HepG2 (cell line): ENCODE measurements around the gene HNRNPC. TPM values are rescaled to one million over a fixed set of nuclear protein-coding genes. Genes with fewer than 3 reads are reported as not detected.

ENCODE experiments used
- AGO2 ChIP-seq: fragments of 200-400 bp; formaldehyde crosslinking; optimal IDR thresholded peaks from 2 replicates; pipeline ENCODE3; 2017; ENCODE audit warnings: mild to moderate bottlenecking, low read depth, low read length, moderate library complexity
- ATAD3A ChIP-seq: sonication (generic); formaldehyde crosslinking; IDR thresholded peaks from 2 replicates; pipeline ENCODE4 v1.4.0; 2020; ENCODE audit warnings: missing genetic modification reagents
- CBX2 ChIP-seq, 2 experiments: fragments of 200-600 bp in 1 of 2; sonication (generic); formaldehyde crosslinking in 1 of 2; IDR thresholded peaks; 2 replicates each; pipeline versions ENCODE4 v1.7.0 to v1.8.1; 2018 to 2022; ENCODE audit warnings: low read depth in 2 of 2, low read length in 1 of 2, mild to moderate bottlenecking in 1 of 2, missing genetic modification reagents in 1 of 2
- DNMT3B ChIP-seq: conservative IDR thresholded peaks from 2 replicates; pipeline ENCODE4 v1.6.1; 2016; ENCODE audit warnings: missing biosample characterization, control low read depth
- ELF3 ChIP-seq: IDR thresholded peaks from 2 replicates; pipeline ENCODE4 v1.6.1; 2016; ENCODE audit warnings: missing genetic modification reagents, missing compliant biosample characterization
- FOXC1 ChIP-seq: sonication (generic); formaldehyde crosslinking; IDR thresholded peaks from 2 replicates; pipeline ENCODE4 v1.8.0; 2022; ENCODE audit warnings: mild to moderate bottlenecking, missing genetic modification reagents, borderline replicate concordance
- GATAD1 ChIP-seq: IDR thresholded peaks from 2 replicates; pipeline ENCODE4 v1.6.1; 2016; ENCODE audit warnings: missing genetic modification reagents, missing compliant biosample characterization
- GTF3A ChIP-seq: sonication (generic); formaldehyde crosslinking; conservative IDR thresholded peaks from 2 replicates; pipeline ENCODE4 v1.4.0; 2020; ENCODE audit warnings: mild to moderate bottlenecking, missing genetic modification reagents
- HNF4G ChIP-seq, 2 experiments: sonication (generic) in 1 of 2; formaldehyde crosslinking in 1 of 2; IDR thresholded peaks; 2 replicates each; pipeline versions ENCODE4 v1.4.0 to v1.6.1; 2011 to 2020; ENCODE audit warnings: borderline replicate concordance in 2 of 2, low read depth in 2 of 2, mild to moderate bottlenecking in 2 of 2, low read length in 1 of 2, missing genetic modification reagents in 1 of 2, moderate library complexity in 1 of 2
- MTA3 ChIP-seq: sonication (generic); formaldehyde crosslinking; IDR thresholded peaks from 2 replicates; pipeline ENCODE4 v1.4.0; 2020; ENCODE audit warnings: missing genetic modification reagents
- NFIC ChIP-seq: IDR thresholded peaks from 2 replicates; pipeline ENCODE4 v1.6.1; 2012; ENCODE audit warnings: mild to moderate bottlenecking, low read length, inconsistent platforms
- PAWR ChIP-seq: sonication (generic); formaldehyde crosslinking; IDR thresholded peaks from 2 replicates; pipeline ENCODE4 v1.4.0; 2020; ENCODE audit warnings: missing genetic modification reagents, mild to moderate bottlenecking, borderline replicate concordance
- POLR2AphosphoS5 ChIP-seq: IDR thresholded peaks from 2 replicates; pipeline ENCODE4 v1.6.1; 2012; ENCODE audit warnings: low read depth, low read length
- RELA ChIP-seq: sonication (generic); formaldehyde crosslinking; IDR thresholded peaks from 2 replicates; pipeline ENCODE4 v1.4.0; 2020; ENCODE audit warnings: missing genetic modification reagents
- SMARCE1 ChIP-seq: fragments of 450-650 bp; IDR thresholded peaks from 2 replicates; pipeline ENCODE4 v1.6.1; 2017; ENCODE audit warnings: borderline replicate concordance
- SOX6 ChIP-seq, 2 experiments: fragments of 450-650 bp in 1 of 2; sonication (generic) in 1 of 2; formaldehyde crosslinking in 1 of 2; IDR thresholded peaks; 2 replicates each; pipeline versions ENCODE4 v1.4.0 to v1.6.1; 2017 to 2020; ENCODE audit warnings: antibody characterized with exemption in 1 of 2, mild to moderate bottlenecking in 1 of 2, missing genetic modification reagents in 1 of 2
- TBX3 ChIP-seq: fragments of 450-650 bp; IDR thresholded peaks from 2 replicates; pipeline ENCODE4 v1.6.1; 2017; ENCODE audit warnings: antibody characterized with exemption, mild to moderate bottlenecking, inconsistent platforms, borderline replicate concordance
- TMF1 ChIP-seq: sonication (generic); formaldehyde crosslinking; IDR thresholded peaks from 2 replicates; pipeline ENCODE4 v1.8.1; 2022; ENCODE audit warnings: low read depth, missing genetic modification reagents
- U2AF2 ChIP-seq: fragments of 200-400 bp; formaldehyde crosslinking; IDR thresholded peaks from 2 replicates; pipeline ENCODE4 v1.6.1; 2017; ENCODE audit warnings: low read depth, mild to moderate bottlenecking, low read length
- ZNF567 ChIP-seq: sonication (generic); formaldehyde crosslinking; IDR thresholded peaks from 2 replicates; pipeline ENCODE4 v1.8.1; 2023; ENCODE audit warnings: mild to moderate bottlenecking, missing genetic modification reagents, borderline replicate concordance
- ZSCAN9 ChIP-seq: IDR thresholded peaks from 2 replicates; pipeline ENCODE4 v1.6.1; 2016; ENCODE audit warnings: borderline replicate concordance
- polyA plus RNA-seq, 8 experiments: library from polyadenylated mRNA; depleted of rRNA in 3 of 8; stranded (reverse) in 7 of 8; unstranded in 1 of 8; fragments of >200 nt; fragmentation: Illumina TruSeq in 4 of 8; extraction: Trizol in 4 of 8; gene quantifications; 2 replicates each; pipeline versions ENCODE4 v1.2.1 to v1.2.3, GENCODE V29; 2011 to 2016; ENCODE audit warnings: low read depth in 4 of 8, missing spikeins in 1 of 8, mixed read lengths in 1 of 8; ENCODE audit not compliant: insufficient read depth in 1 of 8
- total RNA-seq, 5 experiments: library from RNA; depleted of rRNA; stranded (reverse); fragments of >200 nt; fragmentation: Illumina TruSeq; extraction: Trizol; gene quantifications; 2 replicates each; pipeline ENCODE4 v1.2.3, GENCODE V29; 2016; ENCODE audit warnings: low read depth in 1 of 5

The HNRNPC gene
- total and polyA plus RNA-seq, 2 of the 13 experiments (the other 11 are each of a cell fraction or from before 2014, with no cell fraction given) = 628 to 1,099 TPM

DNA sequence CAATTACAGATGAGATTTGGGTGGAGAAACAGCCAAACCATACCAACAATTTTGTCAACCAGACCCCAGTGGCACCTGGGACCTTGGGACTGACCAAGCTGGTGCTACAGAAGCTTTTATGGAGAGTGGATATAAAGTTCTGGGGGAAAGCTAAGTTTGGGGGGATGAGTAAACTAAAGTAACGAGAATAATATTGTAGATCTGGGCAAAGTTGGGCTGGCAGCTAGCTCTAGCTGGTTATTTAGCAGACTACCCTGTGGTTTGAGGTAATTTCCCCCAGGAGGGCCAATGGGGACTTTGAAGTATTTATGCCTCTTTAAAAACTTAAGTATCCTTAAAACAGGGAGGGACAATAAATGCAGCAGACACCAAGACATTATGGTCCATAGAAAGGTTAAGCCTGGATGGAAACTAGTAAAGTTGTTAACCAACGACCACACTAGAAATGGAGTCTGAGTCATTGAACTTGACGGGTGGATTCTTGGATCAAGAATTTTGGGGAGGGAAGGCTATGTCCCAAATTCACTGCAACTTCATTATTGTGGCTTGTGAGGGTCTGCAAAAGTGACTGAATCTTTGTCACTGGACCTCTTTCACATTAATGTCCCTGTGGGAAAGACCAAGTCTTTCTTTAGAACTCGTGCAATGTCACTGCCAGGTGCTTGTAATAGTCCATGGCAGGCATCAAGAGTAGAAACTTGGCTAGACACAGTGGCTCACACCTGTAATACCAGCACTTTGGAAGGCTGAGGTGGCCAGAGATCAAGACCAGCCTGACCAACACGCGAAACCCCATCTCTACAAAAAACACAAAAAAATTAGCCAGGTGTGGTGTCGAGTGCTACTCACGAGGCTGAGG lies 64.8 kb downstream of the HNRNPC start (continued):
- TF ChIP-seq AGO2 (peak; percentile 67), RELA (CRISPR knock-in tag) (0 out of 2 replicates have a peak, but pooled peaks have one; percentile 47), ATAD3A (CRISPR knock-in tag) (no peak), SOX6 (IDR thresholded peaks at IDR 0.05) (no peak), SOX6 (CRISPR knock-in tag; IDR thresholded peaks at IDR 0.05) (no peak), MTA3 (CRISPR knock-in tag) (no peak), ZSCAN9 (CRISPR knock-in tag) (no peak), POLR2AphosphoS5 (peak; percentile 43), CBX2 (IDR thresholded peaks at IDR 0.05; ENCODE audit: low read depth, low read length) (no peak), CBX2 (CRISPR knock-in tag; IDR thresholded peaks at IDR 0.05; ENCODE audit: low read depth) (no peak), GTF3A (no peak), ZNF567 (CRISPR knock-in tag) (0 out of 2 replicates have a peak, but pooled peaks have one; percentile 40), TBX3 (no peak), SMARCE1 (no peak), DNMT3B (no peak), U2AF2 (no peak), NFIC (peak; percentile 12; the same call in 1 of the 2 replicates), GATAD1 (no peak), FOXC1 (CRISPR knock-in tag) (0 out of 2 replicates have a peak, but pooled peaks have one; percentile 29), PAWR (no peak), TMF1 (no peak), ELF3 (CRISPR knock-in tag) (no peak), HNF4G (IDR thresholded peaks at IDR 0.05; ENCODE audit: borderline replicate concordance, low read depth, low read length) (no peak), HNF4G (CRISPR knock-in tag; IDR thresholded peaks at IDR 0.05; ENCODE audit: borderline replicate concordance, low read depth) (0 out of 2 replicates have a peak, but pooled peaks have one; percentile 23)
